Stimulated activated CD8-positive, alpha-beta memory T cell treated with anti-CD3 and anti-CD28 coated beads, Interleukin-2, amount 100 ng/mL, for 48 hours (primary cell): ENCODE measurements around the gene RRP12.
"Not testable (repeated sequence)": the region's sequence is repeated elsewhere in the genome, so short reads cannot be mapped to it uniquely, and the experiment has no call there.

ENCODE experiments used
- DNase-seq, 2 donors: peaks; one replicate each; pipeline ENCODE4 v3.0.0-alpha.2; 2020; ENCODE audit warnings: low read depth in 2 of 2

The RRP12 gene

DNA sequence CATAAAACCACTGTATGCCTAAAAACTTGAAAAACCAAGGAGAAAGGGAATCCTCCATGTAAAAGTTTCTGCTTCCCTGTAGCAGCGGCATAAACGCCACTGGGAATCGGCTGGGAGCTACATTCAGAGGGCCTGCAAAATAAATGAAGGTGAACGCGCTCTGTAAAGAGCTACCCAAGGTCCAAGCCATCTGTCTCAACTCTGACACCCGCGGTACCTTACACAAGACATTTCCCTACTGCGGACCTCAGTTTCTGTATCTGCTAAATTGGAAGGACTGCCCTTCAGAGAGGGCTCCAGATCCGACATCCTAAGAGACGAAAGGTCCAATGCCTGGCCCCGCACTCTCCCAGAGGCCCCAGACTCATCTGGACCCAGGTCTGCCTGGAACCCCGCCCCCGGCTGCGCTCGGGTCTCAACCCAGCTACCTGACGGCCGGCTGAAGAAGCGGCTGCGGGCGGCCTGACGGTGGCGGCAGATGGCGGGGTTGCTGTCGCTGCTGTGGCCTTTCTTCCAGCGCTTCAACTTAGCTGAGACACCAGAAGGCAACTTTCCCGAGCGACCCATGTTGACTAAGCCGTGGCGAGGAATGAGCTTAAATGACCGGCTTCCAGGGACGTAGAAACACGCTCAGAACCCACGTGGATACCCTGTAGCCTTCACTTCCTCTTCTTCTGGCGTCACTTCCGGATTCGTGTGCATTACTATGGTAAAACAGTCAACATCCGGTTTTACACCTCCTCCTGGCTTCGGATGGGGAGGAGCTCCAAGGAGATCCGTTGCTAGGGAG lies at the start of gene RRP12:
Gene RRP12 (minus strand): TSS at position 676 of the 790 bp plus-strand sequence. CDS start 109 bp downstream, at position 567.
- DNase-seq: peak; percentile 51 to 67

GRCh38 chr10:97450828-97451227 lies 49.7 kb upstream of the RRP12 start:
- no peak for DNase-seq

DNA sequence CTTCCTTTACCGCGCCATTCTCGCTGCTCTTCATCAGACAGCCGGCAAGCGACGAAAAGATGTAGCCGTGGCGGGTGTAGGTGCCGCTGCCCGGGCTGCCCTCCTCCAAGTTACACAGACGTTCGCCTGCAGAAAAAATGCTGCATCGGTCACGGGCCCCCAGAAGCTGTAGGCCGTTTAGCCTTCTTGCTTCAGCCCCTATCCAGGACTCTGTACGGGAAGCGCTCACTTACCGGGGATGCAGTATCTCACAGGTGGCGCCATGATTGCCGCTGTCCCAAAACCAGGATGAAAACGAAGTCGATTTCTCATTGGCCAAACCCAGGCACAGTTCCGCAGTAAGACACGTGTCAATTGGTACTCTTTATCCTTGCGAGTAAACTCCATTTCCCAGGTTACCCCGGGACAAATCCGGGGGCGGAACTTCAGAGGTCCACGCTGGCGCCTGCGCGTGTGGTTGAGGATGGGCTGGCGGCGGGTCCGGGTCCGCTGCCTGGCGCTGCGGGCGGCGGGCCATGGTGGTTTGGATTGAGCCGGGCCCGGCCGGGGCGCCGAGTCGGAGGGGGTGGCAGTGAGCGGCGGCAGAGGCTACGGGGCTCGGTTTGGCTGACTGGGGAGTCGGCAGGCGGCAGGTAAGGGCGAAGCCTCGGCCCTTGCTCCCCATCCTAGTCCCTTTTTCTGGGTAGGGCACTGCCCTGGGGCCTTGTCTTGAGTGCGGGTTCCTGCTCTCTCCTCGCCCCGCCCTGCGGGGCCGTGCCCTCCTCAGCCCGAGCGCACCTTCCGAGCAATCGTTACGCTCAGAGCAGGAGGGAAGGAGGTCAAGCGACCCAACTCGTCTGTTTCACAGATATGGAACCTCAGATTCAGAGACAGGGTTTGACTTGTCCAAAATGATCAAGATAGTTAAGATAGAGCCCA lies 44.8 kb upstream of the RRP12 start, which contains the start of the genes EXOSC1 and ZDHHC16:
Gene EXOSC1 (minus strand): TSS at position 285 of the 918 bp plus-strand sequence. CDS start 21 bp downstream, at position 264.
Gene ZDHHC16 (plus strand): TSS at position 454 of the 918 bp plus-strand sequence. CDS start 5,501 bp downstream, outside the sequence.
- DNase-seq: peak; percentile 86 to 89

- no peak for DNase-seq
These were observed 44.2 kb upstream of the RRP12 start for GRCh38 chr10:97445357-97445721.

DNA sequence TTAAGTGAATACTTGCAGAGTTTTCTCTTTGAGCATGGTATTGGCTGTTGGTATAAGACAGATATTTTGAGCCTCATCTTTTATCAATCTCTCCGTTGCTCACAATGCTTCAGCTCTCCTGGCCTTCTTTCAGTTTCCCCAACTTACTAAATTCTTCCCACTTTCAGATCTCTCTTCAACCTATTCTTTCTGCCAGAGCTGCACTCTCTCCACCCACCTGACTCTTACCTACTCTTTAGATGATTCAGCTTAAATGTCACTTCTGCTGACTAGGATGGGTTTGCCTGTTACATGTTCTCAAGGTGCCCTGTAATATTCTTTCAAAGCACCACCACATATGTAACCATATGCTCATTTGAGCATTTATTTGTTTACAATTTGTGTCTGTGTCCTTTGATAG lies 43.1 kb upstream of the RRP12 start:
- no peak for DNase-seq

DNA sequence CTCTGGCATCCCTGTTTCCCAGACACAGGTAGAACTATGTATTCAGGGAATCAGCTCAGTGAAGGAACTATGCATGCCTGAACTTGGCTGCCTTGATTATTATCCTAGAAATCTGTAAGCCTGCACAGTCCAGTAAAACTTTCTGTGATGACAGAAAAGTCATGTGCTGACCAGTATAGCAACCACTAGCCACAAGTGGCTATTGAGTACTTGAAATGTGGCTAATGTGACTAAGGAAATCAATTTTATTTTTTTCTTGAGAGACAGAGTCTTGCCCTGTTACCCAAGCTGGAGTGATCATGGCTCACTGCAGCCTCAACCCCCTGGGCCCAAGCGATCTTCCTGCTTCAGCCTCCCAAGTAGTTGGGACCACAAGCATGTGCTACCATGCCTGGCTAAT lies 41.1 kb upstream of the RRP12 start:
- no peak for DNase-seq

GRCh38 chr10:97435211-97435610 lies 34.1 kb upstream of the RRP12 start:
- no peak for DNase-seq

DNA sequence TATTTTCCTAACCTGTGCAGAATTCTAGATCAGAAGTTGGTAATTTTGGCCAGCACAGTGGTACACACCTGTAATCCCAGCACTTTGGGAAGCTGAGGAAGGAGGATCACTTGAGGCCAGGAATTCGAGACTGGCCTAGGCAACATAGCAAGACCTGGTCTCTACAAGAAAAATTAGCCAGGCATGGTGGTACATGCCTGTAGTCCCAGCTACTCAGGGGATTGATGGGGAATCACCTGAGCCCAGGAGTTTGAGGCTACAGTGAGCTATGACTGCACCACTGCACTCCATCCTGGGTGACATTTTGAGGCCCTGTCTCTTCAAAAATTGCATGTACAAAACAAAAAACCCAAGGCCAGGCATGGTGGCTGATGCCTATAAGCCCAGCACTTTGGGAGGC lies 33.4 kb upstream of the RRP12 start:
- no peak for DNase-seq

DNA sequence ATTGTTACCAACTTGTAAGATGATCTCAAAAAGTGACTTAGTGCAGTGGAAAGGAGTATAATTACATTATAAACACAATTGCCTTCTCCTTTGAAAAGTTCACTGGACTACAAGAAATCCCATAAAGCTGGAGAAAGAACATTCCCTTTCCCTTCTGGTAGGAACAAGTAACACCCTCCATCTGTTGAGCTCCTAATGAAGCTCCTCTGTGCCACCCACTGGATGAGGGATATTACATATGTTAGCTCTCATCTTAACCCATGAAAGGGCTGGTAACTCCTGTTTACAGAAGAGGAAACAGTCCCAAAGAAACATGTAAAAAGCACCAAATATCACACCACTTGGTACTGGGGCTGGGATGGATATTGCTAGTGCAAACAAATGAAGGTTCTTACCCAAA lies 32.9 kb upstream of the RRP12 start:
- DNase-seq: no peak

DNA sequence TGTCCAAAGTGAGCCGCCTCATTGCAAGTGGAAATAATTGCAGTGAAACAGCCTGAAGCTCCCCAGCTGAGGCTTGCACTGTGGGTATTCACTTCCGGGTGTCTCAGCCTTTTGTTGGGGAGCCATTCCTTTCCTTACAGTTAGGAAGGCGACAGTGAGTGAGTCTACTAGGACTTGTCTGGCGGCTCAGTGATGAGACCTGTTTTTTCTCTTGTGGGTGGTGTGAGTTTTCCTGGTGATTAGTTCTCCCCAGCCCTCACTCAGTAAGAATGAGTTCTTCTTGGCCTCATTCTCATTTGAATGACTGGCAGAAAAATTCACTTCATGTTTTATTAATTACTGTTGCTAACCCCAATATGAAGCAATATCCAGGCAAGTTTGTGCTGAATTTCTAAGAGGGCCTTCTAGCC lies 27.4 kb upstream of the RRP12 start:
- no peak for DNase-seq

- DNase-seq: no peak
These were observed 26.5 kb upstream of the RRP12 start for GRCh38 chr10:97427571-97428179.

DNA sequence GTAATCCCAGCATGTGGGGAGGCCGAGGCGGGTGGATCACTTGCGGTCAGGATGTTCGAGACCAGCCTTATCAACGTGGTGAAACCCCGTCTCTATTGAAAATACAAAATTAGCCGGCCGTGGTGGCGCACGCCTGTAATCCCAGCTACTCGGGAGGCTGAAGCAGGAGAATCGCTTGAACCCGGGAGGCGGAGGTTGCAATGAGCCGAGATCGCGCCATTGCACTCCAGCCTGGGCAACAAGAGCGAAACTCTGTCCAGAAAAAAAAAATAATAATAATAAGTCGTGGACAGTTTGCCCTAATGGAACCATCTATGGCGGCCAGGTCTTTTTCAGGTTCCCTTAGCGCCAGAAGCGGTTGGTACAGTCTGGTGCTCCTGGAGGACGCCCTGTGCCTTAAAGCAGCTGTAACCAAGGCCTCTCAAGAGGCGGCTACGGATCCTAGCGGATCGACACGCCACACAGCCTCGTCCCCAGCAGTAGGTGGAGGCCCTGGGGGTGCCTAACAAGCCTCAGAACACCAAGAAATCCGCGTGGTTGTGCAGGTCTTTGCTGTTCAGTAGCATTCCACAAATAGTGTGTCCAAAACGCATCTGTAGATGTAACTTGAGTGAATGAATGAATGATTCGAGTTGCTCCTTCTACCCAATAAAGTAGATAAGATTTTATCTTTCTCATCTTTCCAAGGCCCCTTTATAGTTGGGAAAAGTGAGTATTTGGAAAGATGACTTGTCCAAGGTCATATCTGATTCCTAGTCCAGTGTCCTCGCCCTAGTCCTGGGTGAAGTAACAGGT lies 25.8 kb upstream of the RRP12 start:
- no peak for DNase-seq

GRCh38 chr10:97425964-97426775 lies 25.0 kb upstream of the RRP12 start, which contains the start of gene PGAM1:
Gene PGAM1, plus strand, starts transcription at chr10:97426191. Its CDS starts 117 bp downstream, at chr10:97426308.
- peak; percentile 91 to 95 for DNase-seq

GRCh38 chr10:97423757-97424098 lies 22.6 kb upstream of the RRP12 start:
- DNase-seq: not testable (repeated sequence)

GRCh38 chr10:97416565-97416964 lies 15.4 kb upstream of the RRP12 start:
- no peak for DNase-seq

GRCh38 chr10:97412891-97413304 lies 11.8 kb upstream of the RRP12 start:
- DNase-seq: no peak

DNA sequence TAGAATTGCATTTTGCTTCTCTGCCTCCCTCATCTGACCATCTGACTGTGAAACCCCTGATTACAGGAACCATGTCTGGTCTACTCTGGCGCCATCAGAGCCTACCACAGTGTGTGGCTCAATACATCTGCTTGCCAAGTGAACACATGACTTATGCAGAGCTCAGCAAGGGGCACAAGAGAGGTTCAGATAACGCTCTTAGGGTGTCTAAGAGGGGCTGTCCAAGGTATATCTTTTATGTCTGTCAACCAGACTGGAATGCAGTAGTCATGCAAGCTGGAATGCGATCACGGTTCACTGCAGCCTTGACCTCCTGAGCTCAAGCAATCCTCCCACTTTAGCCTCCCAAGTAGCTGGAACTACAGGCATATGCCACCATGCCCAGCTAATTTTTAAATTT lies 10.3 kb upstream of the RRP12 start:
- DNase-seq: no peak

- DNase-seq: no peak
These were observed 7.4 kb upstream of the RRP12 start for GRCh38 chr10:97408496-97408992.

GRCh38 chr10:97407952-97408248 lies 6.8 kb upstream of the RRP12 start:
- no peak for DNase-seq

GRCh38 chr10:97407211-97407951 lies 6.2 kb upstream of the RRP12 start:
- no peak for DNase-seq
